Measurements from ENCODE around the gene EZH2.

GRCh38 chr7:148774471-148774870 is 109.6 kb downstream of the EZH2 start:
- no peak for TF ChIP-seq POLR2AphosphoS5 (IDR thresholded peaks at IDR 0.05; ENCODE audit: low read depth, low read length)
- TF ChIP-seq TAF1 (IDR thresholded peaks at IDR 0.05; ENCODE audit: borderline replicate concordance, low read depth, low read length), result no peak
- no peak for TF ChIP-seq POLR2A (IDR thresholded peaks at IDR 0.05; ENCODE audit: low read depth, low read length)

All from GM12892 (cell line).